Measurements from ENCODE around the gene PDE2A.
"Not testable (repeated sequence)": the region's sequence is repeated elsewhere in the genome, so short reads cannot be mapped to it uniquely, and the experiment has no call there.

PDE2A gene

GRCh38 chr11:72573072-72573854 is 101.0 kb downstream of the PDE2A start:
- no peak for DNase-seq

- not testable (repeated sequence) for DNase-seq
Observed at GRCh38 chr11:72572540-72572939, 101.7 kb downstream of the PDE2A start.

DNA sequence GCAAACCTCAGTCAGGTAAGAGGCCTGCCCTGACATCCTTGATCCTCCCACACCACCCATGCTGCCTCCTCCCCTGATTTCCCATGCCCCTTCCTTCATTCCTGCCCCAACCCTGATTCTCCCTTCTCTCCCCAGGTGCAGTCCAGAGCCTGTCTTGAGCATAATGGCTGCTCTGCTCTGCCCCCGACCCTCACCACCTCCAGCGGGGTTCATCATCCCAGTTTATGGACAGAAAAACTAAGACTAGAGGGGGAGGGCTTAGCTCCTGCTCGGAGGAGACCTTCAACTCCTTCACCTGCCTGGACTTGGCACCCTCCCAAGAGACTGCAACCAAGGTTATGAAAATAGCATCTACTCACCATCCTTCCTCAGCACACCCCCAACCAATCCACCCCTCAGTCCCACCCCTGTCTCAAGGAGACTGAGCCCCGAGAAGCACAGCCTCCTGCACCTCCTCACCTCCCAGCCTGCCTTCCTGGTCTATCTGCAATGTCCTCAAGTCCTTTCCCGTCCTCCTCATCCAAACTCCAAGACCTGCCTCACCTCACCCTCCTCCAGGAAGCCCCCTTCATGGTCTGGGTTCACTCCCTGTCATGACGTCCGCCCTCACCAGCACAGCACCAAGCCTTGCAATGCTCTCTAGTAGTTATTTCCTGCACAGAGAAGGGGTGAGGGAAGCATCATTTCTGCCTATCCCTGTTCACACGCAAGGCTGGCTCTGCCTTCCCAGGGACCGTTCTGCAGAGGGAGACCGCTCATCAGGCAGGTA is 103.1 kb downstream of the PDE2A start:
- DNase-seq = no peak

DNA sequence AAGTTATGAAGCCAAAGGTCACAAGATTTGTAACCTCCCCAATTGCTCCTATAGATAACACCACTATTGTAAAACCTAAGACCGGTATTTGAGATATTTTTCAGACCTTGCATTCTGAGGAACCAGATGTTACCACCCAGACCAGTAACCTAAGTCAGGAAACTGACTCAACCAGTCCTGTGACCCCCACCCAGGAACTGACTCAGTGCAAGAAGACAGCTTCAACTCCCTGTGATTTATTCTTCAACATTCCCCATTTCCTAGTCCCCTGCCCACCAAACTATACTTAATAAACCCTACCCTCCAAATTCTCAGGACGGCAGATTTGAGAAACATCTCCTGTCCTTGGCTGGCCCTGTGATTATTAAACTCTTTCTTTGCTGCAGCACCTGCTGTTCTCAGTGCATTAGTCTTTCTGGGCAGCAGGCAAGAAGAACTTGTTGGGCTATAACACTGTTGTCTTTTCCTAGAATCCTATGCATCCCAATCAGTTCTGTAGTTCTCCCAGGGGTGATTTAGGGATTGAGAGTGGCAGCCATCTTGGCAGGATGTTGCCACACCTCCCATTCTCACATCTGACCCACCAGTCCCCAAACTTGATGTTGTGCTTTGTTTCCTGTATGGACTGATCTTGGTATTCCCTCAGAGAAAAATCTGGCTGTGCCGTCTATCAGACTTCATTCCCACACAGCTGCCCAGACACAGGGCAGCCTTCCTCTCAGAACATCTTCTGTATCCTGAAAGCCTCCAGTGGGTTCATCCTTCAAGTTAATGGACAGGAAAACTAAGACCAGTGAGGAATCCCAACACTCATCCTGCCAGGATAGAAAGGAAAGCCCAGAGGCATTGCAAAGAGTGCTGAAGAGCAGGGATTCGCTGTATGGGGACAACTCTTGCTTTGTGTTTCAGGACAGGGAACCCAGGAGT is 104.0 kb downstream of the PDE2A start:
- no peak for DNase-seq

DNA sequence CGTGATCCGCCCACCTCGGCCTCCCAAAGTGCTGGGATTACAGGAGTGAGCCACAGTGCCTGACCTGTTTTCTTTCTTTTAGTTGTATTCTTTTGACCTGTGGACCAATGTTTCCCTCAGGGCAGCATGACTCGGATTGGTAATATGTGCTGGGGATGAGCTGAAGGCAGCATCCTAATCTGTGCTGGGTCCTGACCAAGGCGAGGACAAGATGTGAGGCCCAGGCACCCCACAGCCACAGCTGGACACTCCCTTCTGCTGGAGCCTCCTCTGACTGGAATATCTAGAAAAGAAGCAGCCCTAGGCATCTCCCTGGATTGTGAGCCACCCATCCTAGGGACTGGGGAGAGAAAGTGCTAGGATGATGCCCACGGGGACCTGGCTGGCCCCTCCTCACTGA is 105.4 kb downstream of the PDE2A start:
- DNase-seq = no peak

DNA sequence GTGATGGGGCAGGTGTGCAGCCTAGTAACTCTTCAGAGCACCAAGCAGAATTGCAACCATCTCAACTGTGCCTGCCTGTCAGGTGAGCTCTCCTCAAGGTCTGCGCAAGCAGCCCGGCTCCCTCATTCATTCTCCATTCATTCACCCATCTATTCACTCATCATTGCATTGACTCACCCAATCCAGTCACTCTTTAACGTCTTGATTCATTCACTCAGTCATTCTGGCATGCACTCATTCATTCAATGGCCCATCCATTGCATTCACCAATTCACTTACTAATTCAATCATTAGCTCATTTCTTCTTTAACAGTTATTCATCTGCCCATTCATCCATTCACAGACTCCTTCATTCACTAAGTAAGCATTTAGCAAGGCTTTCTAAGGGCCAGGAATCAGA is 111.8 kb downstream of the PDE2A start:
- no peak for DNase-seq

DNA sequence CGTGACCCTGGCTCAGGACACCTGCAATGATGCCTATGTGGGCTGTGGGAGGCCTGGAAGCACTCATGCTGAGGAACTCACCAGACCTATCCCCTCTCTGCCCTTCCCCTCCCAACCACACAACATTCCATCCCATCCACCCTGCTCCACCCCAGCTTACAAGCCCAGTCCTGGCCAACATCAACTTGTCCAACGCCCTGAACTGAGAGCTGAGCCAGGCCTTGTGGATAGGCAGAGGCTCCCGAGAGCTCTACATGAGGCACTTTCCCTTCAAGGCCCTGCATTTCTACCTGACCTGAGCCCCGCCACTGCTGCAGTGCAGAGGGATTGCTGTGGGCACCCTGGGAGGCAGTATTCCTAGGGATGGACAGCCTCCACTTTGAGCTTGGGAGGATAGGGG is 112.4 kb downstream of the PDE2A start:
- DNase-seq = no peak

DNA sequence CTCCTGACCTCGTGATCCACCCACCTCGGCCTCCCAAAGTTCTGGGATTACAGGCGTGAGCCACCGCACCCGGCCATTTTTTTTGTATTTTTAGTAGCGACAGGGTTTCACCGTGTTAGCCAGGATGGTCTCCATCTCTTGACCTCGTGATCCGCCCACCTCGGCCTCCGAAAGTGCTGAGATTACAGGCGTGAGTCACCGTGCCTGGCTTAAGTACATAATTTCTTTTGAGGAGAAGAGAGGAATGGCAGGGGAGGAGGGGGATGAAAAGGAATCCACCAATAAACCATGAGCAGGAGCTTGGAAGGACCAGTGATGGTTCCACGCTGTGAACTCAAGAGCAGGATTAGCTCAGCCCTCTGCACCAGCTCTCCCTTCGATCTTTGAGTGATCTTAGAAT is 113.4 kb downstream of the PDE2A start:
- not testable (repeated sequence) for DNase-seq

GRCh38 chr11:72556433-72556832 is 117.8 kb downstream of the PDE2A start:
- DNase-seq = no peak

- DNase-seq = not testable (repeated sequence)
Observed at GRCh38 chr11:72555014-72555522, 119.2 kb downstream of the PDE2A start.

GRCh38 chr11:72553706-72554105 is 120.5 kb downstream of the PDE2A start:
- no peak for DNase-seq

- no peak for DNase-seq
Observed at GRCh38 chr11:72552399-72552910, 121.8 kb downstream of the PDE2A start.

DNA sequence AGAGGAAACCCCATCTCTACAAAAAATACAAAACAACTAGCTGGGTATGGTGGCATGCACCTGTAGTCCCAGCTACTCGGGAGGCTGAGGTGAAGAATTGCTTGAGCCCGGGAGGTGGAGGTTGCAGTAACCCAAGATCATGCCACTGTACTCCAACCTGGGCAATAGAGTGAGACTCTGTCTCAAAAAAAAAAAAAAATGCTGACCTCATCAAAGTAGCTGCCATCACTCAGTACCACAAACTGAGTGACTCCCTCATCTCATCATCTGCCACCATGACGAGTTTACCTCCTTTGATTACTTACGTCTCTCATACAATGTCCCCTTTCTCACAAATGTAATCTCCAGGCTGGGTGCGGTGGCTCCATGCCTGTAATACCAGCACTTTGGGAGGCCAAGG is 122.7 kb downstream of the PDE2A start:
- no peak for DNase-seq

- DNase-seq = no peak
Observed at GRCh38 chr11:72548463-72548862, 125.8 kb downstream of the PDE2A start.

GRCh38 chr11:72546866-72547265 is 127.4 kb downstream of the PDE2A start:
- no peak for DNase-seq

GRCh38 chr11:72544589-72544988 is 129.6 kb downstream of the PDE2A start:
- no peak for DNase-seq

DNA sequence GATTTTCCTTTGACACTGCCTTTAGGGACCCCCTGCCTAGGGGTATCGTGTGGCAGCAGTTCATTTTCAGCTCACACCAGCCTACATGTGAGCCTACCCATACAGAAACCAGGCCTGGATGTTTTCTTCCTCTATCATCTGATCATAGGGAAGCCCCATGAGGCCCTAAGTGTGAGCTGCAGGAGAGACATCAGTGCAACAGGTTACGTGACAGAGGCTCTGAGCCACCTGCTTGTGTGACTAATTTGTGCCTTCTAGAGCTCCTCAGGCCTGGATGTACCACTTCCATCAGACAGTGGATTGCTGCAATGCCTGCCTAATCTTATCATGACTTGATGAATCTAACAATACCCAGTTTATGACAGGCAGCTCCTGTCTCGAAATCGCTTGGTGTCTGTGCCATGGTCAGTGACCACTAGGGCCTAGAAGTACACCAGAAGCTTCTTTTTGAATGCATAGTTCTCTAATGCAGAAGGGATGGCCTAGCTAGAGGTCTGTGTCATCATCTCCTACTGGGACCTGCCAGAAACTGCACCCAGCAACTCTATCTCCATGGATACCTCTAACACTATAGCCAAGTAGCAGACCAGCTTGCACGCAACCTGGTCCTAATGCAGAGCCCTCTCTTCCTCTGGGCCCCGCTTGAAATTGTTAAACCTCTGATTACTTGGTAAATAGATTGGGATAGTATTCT is 130.2 kb downstream of the PDE2A start:
- DNase-seq = no peak

DNA sequence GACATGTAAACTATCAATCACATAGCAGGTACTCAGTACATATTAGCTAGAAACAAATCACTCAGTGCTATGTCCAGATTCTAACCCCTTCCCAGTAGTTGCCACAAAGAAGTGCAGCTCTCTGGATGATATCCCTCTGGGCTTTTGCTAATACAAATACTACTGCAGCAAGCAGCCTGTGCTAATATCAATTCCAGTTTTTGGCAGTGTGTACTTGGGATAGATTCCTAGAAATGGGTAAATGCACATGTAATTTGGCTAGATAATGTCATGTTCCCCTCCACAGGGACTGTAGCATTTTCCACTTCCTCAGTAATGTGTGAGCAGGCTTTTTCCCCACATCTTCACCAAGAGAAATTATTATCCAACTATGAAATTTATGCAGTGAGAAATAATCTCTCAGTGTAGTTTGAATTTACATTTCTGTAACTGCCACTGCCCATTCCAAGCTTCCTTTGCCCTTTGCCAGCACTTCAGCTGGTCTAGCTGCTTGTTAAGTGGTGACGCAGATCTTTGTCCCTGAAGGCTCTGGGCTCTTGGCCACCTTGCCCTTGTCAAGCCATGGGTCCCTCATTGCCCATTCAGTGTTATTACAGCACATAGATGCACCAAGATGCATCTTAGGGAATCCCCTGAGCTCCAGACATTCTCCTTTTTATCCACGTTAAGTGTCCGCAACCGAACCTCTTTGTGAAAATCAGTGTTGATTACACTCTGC is 132.8 kb downstream of the PDE2A start:
- DNase-seq = no peak

- no peak for DNase-seq
Observed at GRCh38 chr11:72537051-72537450, 137.2 kb downstream of the PDE2A start.

DNA sequence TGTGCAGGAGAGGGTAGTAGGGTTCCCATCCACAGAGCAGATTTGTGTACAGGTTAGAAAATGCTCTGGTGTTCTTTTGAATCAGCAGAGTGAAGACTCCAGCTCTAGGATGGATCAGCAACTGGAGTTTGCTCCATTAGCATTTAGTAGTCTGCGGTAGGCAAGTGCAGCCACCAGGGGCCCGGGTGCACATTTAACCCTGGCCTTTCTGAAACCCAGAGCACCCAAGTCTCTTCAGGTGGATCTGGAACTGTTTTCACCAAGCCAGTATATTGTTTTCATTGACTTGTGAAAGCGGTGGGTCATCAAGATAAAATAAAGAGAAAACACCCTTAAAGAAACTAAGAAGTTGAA is 139.1 kb downstream of the PDE2A start:
- no peak for DNase-seq

DNA sequence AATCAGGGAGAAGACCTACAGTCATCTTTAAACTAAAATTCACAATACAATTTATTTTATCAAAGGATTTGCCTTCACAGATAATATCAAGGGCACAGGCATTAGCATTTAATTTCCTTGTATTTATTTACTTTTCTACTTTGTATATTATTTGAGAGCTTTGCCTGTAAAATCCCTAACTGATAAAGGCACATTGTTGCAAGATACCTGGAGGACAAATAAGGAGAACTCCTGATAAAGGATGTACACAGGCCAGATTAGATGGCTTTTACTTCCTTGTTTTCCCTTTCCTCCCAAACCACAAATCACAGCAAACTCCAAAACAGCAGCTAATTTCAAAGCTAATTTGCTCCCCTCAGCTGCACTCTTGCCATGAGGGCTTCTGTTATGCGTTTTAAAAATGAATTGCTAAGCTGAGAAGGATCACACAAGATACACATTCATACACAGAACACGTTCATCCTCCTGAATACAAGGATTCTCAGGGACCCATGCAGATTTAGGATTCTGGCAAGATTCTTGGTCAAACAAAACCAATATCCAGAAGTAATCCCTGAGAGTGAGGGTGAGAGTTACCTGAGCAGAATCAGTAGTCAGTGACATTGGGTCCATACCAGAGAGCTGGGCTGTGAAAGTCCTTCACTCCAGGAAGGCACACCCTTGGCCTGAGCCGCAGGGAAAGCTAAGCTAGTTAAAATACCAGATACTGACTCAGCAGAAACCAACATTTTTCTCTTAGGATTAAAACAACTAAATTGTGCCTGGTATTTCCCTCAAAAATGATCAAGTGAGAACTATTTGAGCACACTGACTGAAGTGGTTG is 139.6 kb downstream of the PDE2A start:
- DNase-seq = no peak
